HFF-Myc (cell line): ENCODE results near the gene OXTR.

Source experiments
- DNase-seq: peaks from one replicate; pipeline ENCODE4 v3.0.0-alpha.2; 2011; ENCODE audit warnings: low read depth; ENCODE audit errors: extremely low read depth
- H3K4me3 ChIP-seq: replicated peaks from 2 replicates; pipeline ENCODE4 v1.5.1; 2011; ENCODE audit warnings: low read depth, mild to moderate bottlenecking, control low read depth, low read length
- CTCF ChIP-seq: IDR thresholded peaks from 2 replicates; pipeline ENCODE4 v1.5.1; 2012; ENCODE audit warnings: mild to moderate bottlenecking, low read depth, low read length, control low read depth; ENCODE audit errors: missing control alignments

OXTR gene

GRCh38 chr3:8705575-8705974, 63.8 kb downstream of the OXTR start:
- TF ChIP-seq CTCF, result no peak
- no peak overlapping the region for H3K4me3 ChIP-seq
- DNase-seq, result no peak

GRCh38 chr3:8702560-8702959, 66.9 kb downstream of the OXTR start:
- DNase-seq, result no peak
- peak; percentile 46 for TF ChIP-seq CTCF
- H3K4me3 ChIP-seq, result no peak overlapping the region
